ENCODE results near the gene DBNL. TPM values are rescaled to one million over a fixed set of nuclear protein-coding genes. Genes with fewer than 3 reads are reported as not detected.

Gene DBNL
- total RNA-seq, 1 donor from 2014 or later = 33.1 TPM

GRCh38 chr7:44095781-44096180, 51.3 kb downstream of the DBNL start:
- no peak for DNase-seq
- intact Hi-C loops (cut with micrococcal nuclease) = no loop called here
- Histone ChIP-seq H3K4me1 (peaks cover 16% of the 10 kb centered on the region), H3K9me3 (replicated peaks) (no peaks in the 10 kb centered on the region), H3K27ac (replicated peaks) (no peak overlapping the region), H3K36me3 (no peaks in the 10 kb centered on the region), H3K4me3 (no peak overlapping the region), H3K27me3 (ENCODE audit: low read depth) (no peaks in the 10 kb centered on the region)
- no peak for TF ChIP-seq CTCF (IDR thresholded peaks at IDR 0.05; ENCODE audit: borderline replicate concordance)

GRCh38 chr7:44096326-44096881, 51.9 kb downstream of the DBNL start:
- Histone ChIP-seq H3K27me3 (ENCODE audit: low read depth) (no peaks in the 10 kb centered on the region), H3K4me1 (peaks cover 20% of the 10 kb centered on the region), H3K4me3 (no peak overlapping the region), H3K36me3 (no peaks in the 10 kb centered on the region), H3K27ac (replicated peaks) (no peak overlapping the region), H3K9me3 (replicated peaks) (no peaks in the 10 kb centered on the region)
- intact Hi-C loops (cut with micrococcal nuclease) = no loop called here
- no peak for TF ChIP-seq CTCF (IDR thresholded peaks at IDR 0.05; ENCODE audit: borderline replicate concordance)
- DNase-seq = no peak

GRCh38 chr7:44097064-44097932, 52.8 kb downstream of the DBNL start:
- Histone ChIP-seq H3K27me3 (ENCODE audit: low read depth) (no peaks in the 10 kb centered on the region), H3K27ac (replicated peaks) (no peak overlapping the region), H3K4me1 (peaks cover 20% of the 10 kb centered on the region), H3K36me3 (no peaks in the 10 kb centered on the region), H3K4me3 (no peak overlapping the region), H3K9me3 (replicated peaks) (no peaks in the 10 kb centered on the region)
- no peak for DNase-seq
- intact Hi-C loops (cut with micrococcal nuclease) = no loop called here
- no peak for TF ChIP-seq CTCF (IDR thresholded peaks at IDR 0.05; ENCODE audit: borderline replicate concordance)

- Histone ChIP-seq H3K27me3 (ENCODE audit: low read depth) (no peaks in the 10 kb centered on the region), H3K4me1 (peaks cover 20% of the 10 kb centered on the region), H3K4me3 (no peak overlapping the region), H3K9me3 (replicated peaks) (no peaks in the 10 kb centered on the region), H3K36me3 (no peaks in the 10 kb centered on the region), H3K27ac (replicated peaks) (no peak overlapping the region)
- intact Hi-C loops (cut with micrococcal nuclease) = no loop called here
- DNase-seq = no peak
- TF ChIP-seq CTCF (IDR thresholded peaks at IDR 0.05; ENCODE audit: borderline replicate concordance) = no peak
Measured at GRCh38 chr7:44098092-44099068, 53.9 kb downstream of the DBNL start.

GRCh38 chr7:44099669-44100068, 55.2 kb downstream of the DBNL start:
- Histone ChIP-seq H3K27me3 (ENCODE audit: low read depth) (peaks cover 5% of the 10 kb centered on the region), H3K36me3 (no peaks in the 10 kb centered on the region), H3K27ac (replicated peaks) (peak overlapping the region; percentile 36), H3K9me3 (replicated peaks) (no peaks in the 10 kb centered on the region), H3K4me3 (no peak overlapping the region), H3K4me1 (peaks cover 26% of the 10 kb centered on the region)
- intact Hi-C loops (cut with micrococcal nuclease) = no loop called here
- DNase-seq = no peak
- no peak for TF ChIP-seq CTCF (IDR thresholded peaks at IDR 0.05; ENCODE audit: borderline replicate concordance)
